Left lung (tissue), 10 donors: ENCODE data around the gene HOOK2. TPM values are rescaled to one million over a fixed set of nuclear protein-coding genes. Genes with fewer than 3 reads are reported as not detected.

Source experiments
- ATAC-seq: fragments of 200-7000 bp; cut with Tn5 transposase; one replicate; pipeline ENCODE4 v1.9.1; 2020; ENCODE audit warnings: moderate library complexity
- DNase-seq, 4 donors: peaks; one replicate each; pipeline ENCODE4 v3.0.0-alpha.2; 2013 to 2020
- H3K27ac ChIP-seq, 2 donors: fragments of 200-600 bp; sonication (generic) in 1 of 2; one replicate each; pipeline versions ENCODE4 v1.5.0 to v1.8.0; 2020 to 2021
- H3K27me3 ChIP-seq, 2 donors: fragments of 200-600 bp; sonication (generic) in 1 of 2; one replicate each; pipeline versions ENCODE4 v1.5.0 to v1.8.0; 2020 to 2021
- H3K36me3 ChIP-seq, 2 donors: fragments of 200-600 bp; sonication (generic) in 1 of 2; one replicate each; pipeline versions ENCODE4 v1.5.0 to v1.8.0; 2020 to 2021
- H3K4me1 ChIP-seq, 2 donors: fragments of 200-600 bp; one replicate each; pipeline ENCODE4 v1.8.0; 2021
- H3K4me3 ChIP-seq, 2 donors: fragments of 200-600 bp; sonication (generic) in 1 of 2; one replicate each; pipeline versions ENCODE4 v1.5.0 to v1.8.0; 2020 to 2021; ENCODE audit warnings: mild to moderate bottlenecking in 1 of 2
- H3K9me3 ChIP-seq, 2 donors: fragments of 200-600 bp; sonication (generic) in 1 of 2; one replicate each; pipeline versions ENCODE4 v1.5.0 to v1.8.0; 2020 to 2021
- intact Hi-C, 2 donors: fragments of 100-400 bp; cut with DNase I; formaldehyde crosslinking; loops; one replicate each; pipeline versions ENCODE4 v1.11.2 to v1.14.2; 2022
- polyA plus RNA-seq, 6 donors: library from polyadenylated mRNA; unstranded; fragments of 120-200 nt; gene quantifications; one replicate each; pipeline ENCODE4 v1.2.1, GENCODE V29; 2013; ENCODE audit not compliant: insufficient read length in 6 of 6
- total RNA-seq, 2 donors: library from RNA; stranded (reverse); fragmentation: NEBNext Ultra II Directional; extraction: Animal tissue kit (Norgen Biotek cat#: 25700); gene quantifications; one replicate each; pipeline ENCODE4 v1.2.1, GENCODE V29; 2021
- TF ChIP-seq, protein P1 (sequence below), 2 donors: fragments of 200-600 bp; sonication (generic) in 1 of 2; IDR thresholded peaks; one replicate each; pipeline versions ENCODE4 v1.5.0 to v1.8.0; 2021; ENCODE audit warnings: antibody characterized with exemption in 2 of 2
- donor health status: DM: no; HTN: yes; CAD: no.
- donor health status: DM: no; HTN: no; CAD: no.

HOOK2 gene
- total and polyA plus RNA-seq, 8 donors = 57.7 to 91.2 (median 73.5) TPM

DNA sequence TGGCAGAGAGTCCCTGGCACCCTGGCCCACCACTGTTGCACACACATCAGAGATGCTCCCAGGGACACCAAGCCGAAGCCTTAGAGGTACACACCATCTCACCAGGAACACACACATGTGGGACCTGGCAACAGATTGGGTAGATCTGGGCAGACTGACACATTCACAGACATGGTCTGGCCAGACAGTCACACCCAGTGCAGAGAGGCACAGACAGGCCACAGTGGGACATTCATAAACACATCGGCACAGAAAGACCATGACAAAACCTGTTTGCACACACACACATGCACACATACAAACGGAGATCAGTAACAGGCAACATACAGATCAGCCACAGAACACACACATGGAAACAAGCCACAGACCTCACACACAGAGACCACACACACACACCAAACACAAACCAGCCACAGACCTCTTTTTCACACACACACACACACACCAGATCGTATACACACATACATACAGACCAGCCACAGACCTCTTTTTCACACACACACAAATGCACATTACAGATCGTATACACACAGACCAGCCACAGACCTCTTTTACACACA is 9.6 kb upstream of the HOOK2 start:
- TF ChIP-seq, protein P1, sequence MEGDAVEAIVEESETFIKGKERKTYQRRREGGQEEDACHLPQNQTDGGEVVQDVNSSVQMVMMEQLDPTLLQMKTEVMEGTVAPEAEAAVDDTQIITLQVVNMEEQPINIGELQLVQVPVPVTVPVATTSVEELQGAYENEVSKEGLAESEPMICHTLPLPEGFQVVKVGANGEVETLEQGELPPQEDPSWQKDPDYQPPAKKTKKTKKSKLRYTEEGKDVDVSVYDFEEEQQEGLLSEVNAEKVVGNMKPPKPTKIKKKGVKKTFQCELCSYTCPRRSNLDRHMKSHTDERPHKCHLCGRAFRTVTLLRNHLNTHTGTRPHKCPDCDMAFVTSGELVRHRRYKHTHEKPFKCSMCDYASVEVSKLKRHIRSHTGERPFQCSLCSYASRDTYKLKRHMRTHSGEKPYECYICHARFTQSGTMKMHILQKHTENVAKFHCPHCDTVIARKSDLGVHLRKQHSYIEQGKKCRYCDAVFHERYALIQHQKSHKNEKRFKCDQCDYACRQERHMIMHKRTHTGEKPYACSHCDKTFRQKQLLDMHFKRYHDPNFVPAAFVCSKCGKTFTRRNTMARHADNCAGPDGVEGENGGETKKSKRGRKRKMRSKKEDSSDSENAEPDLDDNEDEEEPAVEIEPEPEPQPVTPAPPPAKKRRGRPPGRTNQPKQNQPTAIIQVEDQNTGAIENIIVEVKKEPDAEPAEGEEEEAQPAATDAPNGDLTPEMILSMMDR (IDR thresholded peaks at IDR 0.05) = no peak

DNA sequence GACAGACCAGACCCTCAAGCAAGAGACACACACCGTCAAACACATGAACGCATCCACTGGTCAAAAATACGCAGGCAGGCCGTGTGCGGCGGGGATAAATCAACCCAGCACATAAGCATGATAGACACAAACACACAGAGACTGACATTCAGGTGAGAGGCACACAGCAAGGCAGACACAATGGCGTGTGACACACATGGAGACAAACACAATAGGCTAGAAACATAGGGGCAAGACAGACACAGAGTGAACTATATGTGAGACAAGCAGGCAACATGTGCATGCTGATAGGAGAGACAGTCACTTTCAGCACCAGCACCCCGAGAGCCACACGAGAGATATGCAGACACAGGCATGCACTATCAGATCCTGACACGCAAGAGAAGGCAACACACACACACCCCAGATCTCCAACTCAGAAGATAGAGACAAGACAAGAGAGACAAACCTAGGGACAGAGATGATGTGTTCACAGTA is 9.1 kb upstream of the HOOK2 start:
- TF ChIP-seq, protein P1 (IDR thresholded peaks at IDR 0.05) = no peak
- Histone ChIP-seq H3K36me3 (no peaks in the 10 kb centered on the region), H3K4me3 (no peak overlapping the region), H3K9me3 (no peaks in the 10 kb centered on the region), H3K27ac (peak overlapping the region; percentile 99 to 100), H3K4me1 (peaks cover 61 to 97% of the 10 kb centered on the region in 2 donors), H3K27me3 (no peaks in the 10 kb centered on the region)
- no peak for DNase-seq
- ATAC-seq = no peak
- intact Hi-C loops = no loop called here

More for the DNA sequence above, 9.6 kb upstream of the HOOK2 start:
- H3K36me3 ChIP-seq = no peaks in the 10 kb centered on the region
- intact Hi-C loops = no loop called here
- DNase-seq = peak in 1 of 4 donors; percentile 53
- peak overlapping the region; percentile 99 to 100 for H3K27ac ChIP-seq
- H3K27me3 ChIP-seq = no peaks in the 10 kb centered on the region
- no peak for ATAC-seq
- peaks cover 61 to 92% of the 10 kb centered on the region in 2 donors for H3K4me1 ChIP-seq
- H3K4me3 ChIP-seq = peak overlapping the region in 1 of 2 donors; percentile 1
- H3K9me3 ChIP-seq = no peaks in the 10 kb centered on the region

DNA sequence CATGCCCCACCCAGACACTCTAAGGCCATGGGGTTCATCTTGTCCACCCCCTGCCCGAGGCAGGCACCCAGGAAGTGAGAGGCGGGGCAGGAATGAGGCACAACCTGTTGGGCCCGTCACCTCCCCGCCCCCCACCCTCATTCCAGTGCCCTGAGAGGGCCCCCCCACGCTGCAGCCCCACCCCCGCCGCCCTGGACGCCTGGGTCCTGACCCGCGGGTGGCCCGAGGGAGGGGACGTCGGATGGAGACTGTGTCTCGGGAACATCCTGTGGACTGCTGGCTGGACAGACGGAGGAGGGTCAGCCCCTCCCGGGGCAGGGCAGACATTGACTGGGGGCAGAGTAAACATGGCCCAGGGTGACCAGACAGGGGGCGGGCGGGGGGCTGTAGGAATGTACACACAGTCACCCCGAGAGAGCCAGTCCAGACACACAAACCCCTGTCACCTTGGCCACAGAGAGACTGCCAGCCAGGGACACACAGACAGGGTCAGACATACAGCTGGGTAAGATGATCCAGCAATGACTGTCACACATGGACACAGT is 8.6 kb upstream of the HOOK2 start:
- ATAC-seq (peak; percentile 29), DNase-seq (peak in 2 of 4 donors; percentile 48 to 83)
- H3K36me3 ChIP-seq = no peaks in the 10 kb centered on the region
- H3K27me3 ChIP-seq = no peaks in the 10 kb centered on the region
- H3K4me1 ChIP-seq = peaks cover 59 to 97% of the 10 kb centered on the region in 2 donors
- H3K4me3 ChIP-seq = peak overlapping the region in 1 of 2 donors; percentile 42
- H3K9me3 ChIP-seq = no peaks in the 10 kb centered on the region
- TF ChIP-seq, protein P1 (IDR thresholded peaks at IDR 0.05) = no peak
- H3K27ac ChIP-seq = peak overlapping the region; percentile 99 to 100
- intact Hi-C loops = no loop called here

DNA sequence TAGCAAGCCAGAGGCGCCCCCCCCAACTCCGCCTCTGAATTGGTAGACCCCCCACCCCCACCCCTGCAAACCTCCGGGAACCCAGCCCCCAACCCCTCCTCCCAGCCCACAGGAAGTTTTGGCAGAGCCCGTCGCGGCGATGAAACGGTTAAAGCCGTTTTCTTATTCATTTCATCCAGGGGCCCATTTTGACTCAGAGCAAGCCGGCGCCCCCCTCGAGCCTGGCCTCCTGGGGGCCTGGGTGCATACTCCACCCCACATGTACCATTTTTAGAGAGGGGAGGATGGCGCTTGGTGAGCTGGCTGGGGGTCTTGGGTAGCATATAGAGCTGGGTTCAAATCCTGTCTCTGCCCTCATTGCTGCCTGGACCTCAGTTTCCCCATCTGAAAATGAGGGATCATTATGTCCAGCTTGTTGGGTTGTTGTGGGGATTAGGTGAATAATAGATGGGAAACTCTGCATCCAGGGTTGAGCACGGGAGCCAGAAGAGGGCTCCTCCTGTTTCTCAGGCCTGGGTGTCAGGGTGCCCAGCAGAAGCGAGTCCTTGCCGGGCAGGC is 8.0 kb upstream of the HOOK2 start:
- DNase-seq (no peak), ATAC-seq (no peak)
- no peaks in the 10 kb centered on the region for H3K27me3 ChIP-seq
- H3K4me1 ChIP-seq = peaks cover 59 to 97% of the 10 kb centered on the region in 2 donors
- TF ChIP-seq, protein P1 (IDR thresholded peaks at IDR 0.05) = no peak
- intact Hi-C loops = no loop called here
- H3K9me3 ChIP-seq = no peaks in the 10 kb centered on the region
- H3K36me3 ChIP-seq = no peaks in the 10 kb centered on the region
- H3K4me3 ChIP-seq = peak overlapping the region; percentile 29 to 42
- peak overlapping the region; percentile 99 to 100 for H3K27ac ChIP-seq
